Activated T-cell treated with anti-CD3 and anti-CD28 coated beads, Interleukin-2, amount 50 U/mL, for 72 hours (primary cell): ENCODE data around the gene RCN2. TPM values are rescaled to one million over a fixed set of nuclear protein-coding genes. Genes with fewer than 3 reads are reported as not detected.

Source experiments
- ATAC-seq, 2 donors: fragments of 150-1000 bp; cut with Tn5 transposase; replicated peaks in 1 of 2; 2 replicates each; pipeline ENCODE4 v1.10.0; 2021; ENCODE audit warnings: moderate library complexity in 2 of 2, mild to moderate bottlenecking in 1 of 2
- DNase-seq, 2 donors: peaks; one replicate each; pipeline ENCODE4 v3.0.0; 2021 to 2022; ENCODE audit warnings: mixed read lengths in 1 of 2
- H3K27ac Mint-ChIP-seq: one replicate; pipeline ENCODE4 v1.8.0; 2022; ENCODE audit warnings: mild to moderate bottlenecking, moderate library complexity, mixed read lengths
- H3K27me3 Mint-ChIP-seq: one replicate; pipeline ENCODE4 v1.8.0; 2022; ENCODE audit warnings: low read depth, mixed read lengths
- H3K36me3 Mint-ChIP-seq, 2 donors: one replicate each; pipeline ENCODE4 v1.8.0; 2022; ENCODE audit warnings: mixed read lengths in 2 of 2, mild to moderate bottlenecking in 1 of 2; ENCODE audit not compliant: insufficient read depth in 2 of 2
- H3K4me1 Mint-ChIP-seq: one replicate; pipeline ENCODE4 v1.8.0; 2022; ENCODE audit warnings: low read depth, mixed read lengths
- H3K4me3 Mint-ChIP-seq, 2 donors: one replicate each; pipeline ENCODE4 v1.8.0; 2022; ENCODE audit warnings: mild to moderate bottlenecking in 2 of 2, mixed read lengths in 2 of 2, moderate library complexity in 2 of 2
- H3K9me3 Mint-ChIP-seq, 2 donors: one replicate each; pipeline ENCODE4 v1.8.0; 2022; ENCODE audit warnings: mixed read lengths in 2 of 2
- total RNA-seq, 2 donors: library from RNA; stranded (reverse); gene quantifications; one replicate each; pipeline ENCODE4 v1.2.3, GENCODE V29; 2022

The RCN2 gene
- total RNA-seq, 2 donors from 2014 or later = 24.6 to 28.1 TPM

DNA sequence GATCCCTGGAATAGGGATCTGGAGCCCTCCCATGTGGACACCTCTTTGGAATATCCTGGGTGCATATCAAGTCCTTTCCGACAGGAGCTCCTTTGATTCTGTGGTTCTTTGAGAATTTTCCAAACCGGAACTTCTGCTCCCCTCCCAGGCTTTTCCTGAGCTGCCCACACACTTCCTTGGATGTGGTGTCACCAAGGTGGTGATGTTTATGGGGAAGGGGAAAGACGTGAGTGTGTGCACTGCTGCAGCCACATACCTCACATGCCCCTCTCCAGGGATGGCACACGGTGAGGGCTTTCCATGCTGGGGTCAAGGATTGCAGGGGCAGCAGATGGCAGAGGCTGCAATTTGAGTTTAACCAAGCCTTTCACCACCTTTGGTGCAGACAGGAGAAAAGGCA lies 35.5 kb downstream of the RCN2 start:
- Mint-ChIP-seq H3K4me3 (no peak overlapping the region), H3K4me1 (no peaks in the 10 kb centered on the region), H3K36me3 (no peaks in the 10 kb centered on the region), H3K27me3 (peaks cover 13% of the 10 kb centered on the region), H3K9me3 (no peaks in the 10 kb centered on the region), H3K27ac (no peak overlapping the region)
- DNase-seq = no peak
- ATAC-seq = no peak

DNA sequence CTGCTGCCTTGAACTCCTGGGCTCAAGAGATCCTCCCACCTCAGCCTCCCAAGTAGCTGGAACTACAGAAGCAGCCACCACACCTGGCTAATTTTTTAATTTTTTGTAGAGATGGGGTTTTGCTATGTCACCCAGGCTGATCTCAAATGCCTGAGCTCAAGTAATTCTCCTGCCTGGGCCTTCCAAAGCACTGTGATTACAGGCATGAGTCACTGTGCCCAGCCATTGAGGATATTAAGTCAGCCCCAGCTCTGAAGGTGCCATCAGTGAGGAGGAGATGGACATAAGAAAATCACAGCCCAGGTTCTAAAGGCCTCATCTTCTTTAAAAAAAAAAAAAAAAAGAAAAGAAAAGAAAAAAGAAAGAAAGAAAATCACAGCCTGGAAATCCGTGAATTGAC lies 36.8 kb downstream of the RCN2 start:
- no peak overlapping the region for H3K27ac Mint-ChIP-seq
- H3K4me3 Mint-ChIP-seq = no peak overlapping the region
- no peaks in the 10 kb centered on the region for H3K36me3 Mint-ChIP-seq
- DNase-seq (no peak), ATAC-seq (no peak)
- peaks cover 5% of the 10 kb centered on the region for H3K27me3 Mint-ChIP-seq
- no peaks in the 10 kb centered on the region for H3K9me3 Mint-ChIP-seq
- peaks cover under 1% of the 10 kb centered on the region for H3K4me1 Mint-ChIP-seq

DNA sequence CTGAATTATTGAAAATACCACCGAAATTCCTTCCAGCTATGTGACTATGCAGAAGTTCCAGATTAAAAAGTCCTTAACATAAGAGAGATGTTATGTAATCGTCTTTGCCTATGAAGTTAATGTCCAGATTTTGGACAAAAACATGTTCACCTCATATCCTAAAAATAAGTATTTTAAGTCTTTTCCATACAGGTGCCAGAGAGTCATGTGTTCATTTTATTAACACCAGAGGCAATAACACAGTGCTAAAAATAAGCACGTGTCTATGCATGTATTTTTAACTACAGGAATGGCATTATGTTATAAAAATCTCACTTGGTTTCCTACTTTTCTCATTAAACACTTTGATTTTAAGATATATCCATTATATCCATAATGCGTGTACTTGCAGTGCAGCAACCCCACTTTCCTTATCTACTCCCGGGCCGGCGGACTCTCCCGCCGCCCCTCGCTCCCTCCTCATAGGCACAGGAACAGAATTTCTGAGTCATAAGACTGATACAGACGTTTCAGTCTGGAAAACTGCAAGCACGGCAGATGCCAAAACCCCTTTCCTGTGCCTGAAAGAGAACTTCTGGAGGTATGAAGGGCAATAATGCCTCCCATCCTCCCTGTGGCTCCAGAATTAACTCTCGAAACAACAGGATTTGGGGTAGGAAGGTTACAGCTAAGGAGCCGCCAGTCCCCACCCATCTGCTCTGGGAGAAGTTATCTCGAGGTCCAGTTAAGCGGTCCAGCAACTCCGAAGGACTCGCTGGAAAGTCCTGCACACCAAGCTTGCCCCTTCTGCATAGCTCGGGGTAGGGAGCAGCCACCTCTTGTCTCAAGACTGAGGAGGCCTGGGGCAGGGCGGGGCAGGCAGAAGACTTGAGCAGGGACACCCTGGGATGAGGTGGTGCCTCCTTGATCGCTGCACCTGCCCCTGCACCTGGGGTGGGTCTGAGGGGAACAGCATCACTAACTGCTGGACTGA lies 41.1 kb downstream of the RCN2 start:
- peak; percentile 3 to 7 for ATAC-seq
- no peak overlapping the region for H3K4me3 Mint-ChIP-seq
- H3K36me3 Mint-ChIP-seq = no peaks in the 10 kb centered on the region
- no peak overlapping the region for H3K27ac Mint-ChIP-seq
- no peaks in the 10 kb centered on the region for H3K27me3 Mint-ChIP-seq
- H3K9me3 Mint-ChIP-seq = peaks cover 0 to under 1% of the 10 kb centered on the region in 2 donors
- H3K4me1 Mint-ChIP-seq = peaks cover 28% of the 10 kb centered on the region
- DNase-seq = no peak

DNA sequence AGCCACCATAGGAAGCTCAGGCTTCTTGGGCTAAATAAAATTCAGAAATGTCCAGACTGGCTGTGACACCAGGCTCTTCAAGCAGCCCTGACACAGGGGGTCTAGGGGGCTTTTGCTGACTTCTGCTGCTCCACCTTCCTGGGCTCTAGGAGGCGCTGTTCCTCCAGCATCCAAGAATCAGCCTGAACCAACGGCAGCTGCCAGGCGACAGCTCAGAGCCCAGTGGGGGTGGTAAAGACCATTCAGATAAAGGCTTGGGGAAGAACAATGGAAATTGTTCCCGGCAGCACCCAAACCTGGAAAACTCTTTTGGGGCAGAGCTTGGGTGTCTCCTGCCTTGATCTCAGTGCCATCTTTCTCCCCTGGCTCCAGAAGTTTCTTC lies 41.8 kb downstream of the RCN2 start:
- H3K27ac Mint-ChIP-seq = no peak overlapping the region
- ATAC-seq = peak; percentile 70 to 72
- H3K4me3 Mint-ChIP-seq = no peak overlapping the region
- H3K4me1 Mint-ChIP-seq = peaks cover 34% of the 10 kb centered on the region
- H3K27me3 Mint-ChIP-seq = no peaks in the 10 kb centered on the region
- peaks cover 0 to 2% of the 10 kb centered on the region in 2 donors for H3K9me3 Mint-ChIP-seq
- H3K36me3 Mint-ChIP-seq = peaks cover 0 to 3% of the 10 kb centered on the region in 2 donors
- DNase-seq = peak; percentile 73 to 79

DNA sequence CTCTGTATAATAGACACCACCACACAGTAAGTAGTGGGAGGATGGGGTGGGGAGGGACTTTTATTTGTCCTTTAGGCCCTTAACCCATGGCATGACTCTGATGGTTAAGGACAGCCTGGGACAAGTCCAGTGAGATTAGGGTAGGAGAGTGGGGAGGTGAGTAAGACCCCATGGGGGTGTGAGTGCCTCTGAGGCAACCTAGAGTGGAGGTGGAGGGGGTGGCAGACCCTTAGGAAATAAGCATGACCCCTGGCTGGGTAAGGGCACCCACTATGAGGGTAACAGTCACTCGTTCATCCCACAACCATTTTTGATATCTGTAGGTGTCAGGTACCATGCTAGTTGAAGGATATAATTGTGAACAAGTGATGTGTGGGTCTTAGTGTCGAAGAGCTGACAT lies 42.4 kb downstream of the RCN2 start:
- no peaks in the 10 kb centered on the region for H3K27me3 Mint-ChIP-seq
- peaks cover 37% of the 10 kb centered on the region for H3K4me1 Mint-ChIP-seq
- ATAC-seq (no peak), DNase-seq (no peak)
- H3K4me3 Mint-ChIP-seq = no peak overlapping the region
- H3K9me3 Mint-ChIP-seq = peaks cover 0 to 2% of the 10 kb centered on the region in 2 donors
- no peak overlapping the region for H3K27ac Mint-ChIP-seq
- H3K36me3 Mint-ChIP-seq = peaks cover 0 to 6% of the 10 kb centered on the region in 2 donors

DNA sequence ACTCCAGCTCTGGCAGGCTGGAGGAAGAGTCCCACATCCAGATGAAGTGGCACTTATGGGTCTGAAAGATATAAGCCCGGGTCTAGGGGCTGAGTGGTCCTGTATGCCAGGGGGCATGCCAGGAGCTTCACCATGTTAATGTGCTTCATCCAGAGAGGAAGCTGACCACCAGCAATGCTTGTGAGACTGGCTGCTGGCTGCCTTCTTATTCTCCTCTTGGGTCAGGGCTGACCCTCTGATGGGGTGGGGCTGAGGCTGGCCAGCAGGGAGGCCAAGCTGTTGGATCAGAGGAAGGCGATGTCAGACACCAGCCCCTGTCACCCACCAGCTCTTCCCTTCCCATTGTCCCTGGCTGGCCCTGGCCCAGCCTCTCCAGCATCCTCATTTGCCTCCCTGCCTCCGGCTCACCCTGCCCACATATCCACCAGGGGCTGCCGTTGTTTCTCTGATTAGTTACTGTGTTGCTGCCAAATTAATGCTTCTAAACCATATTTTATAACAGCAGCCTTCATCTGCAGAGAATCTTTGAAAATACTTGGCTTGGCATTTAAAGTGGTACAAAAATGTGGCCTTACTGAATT lies 43.0 kb downstream of the RCN2 start:
- Mint-ChIP-seq H3K9me3 (peaks cover 0 to 2% of the 10 kb centered on the region in 2 donors), H3K27me3 (no peaks in the 10 kb centered on the region), H3K27ac (no peak overlapping the region), H3K4me1 (peaks cover 37% of the 10 kb centered on the region), H3K36me3 (peaks cover 0 to 6% of the 10 kb centered on the region in 2 donors), H3K4me3 (no peak overlapping the region)
- DNase-seq (no peak), ATAC-seq (no peak)

DNA sequence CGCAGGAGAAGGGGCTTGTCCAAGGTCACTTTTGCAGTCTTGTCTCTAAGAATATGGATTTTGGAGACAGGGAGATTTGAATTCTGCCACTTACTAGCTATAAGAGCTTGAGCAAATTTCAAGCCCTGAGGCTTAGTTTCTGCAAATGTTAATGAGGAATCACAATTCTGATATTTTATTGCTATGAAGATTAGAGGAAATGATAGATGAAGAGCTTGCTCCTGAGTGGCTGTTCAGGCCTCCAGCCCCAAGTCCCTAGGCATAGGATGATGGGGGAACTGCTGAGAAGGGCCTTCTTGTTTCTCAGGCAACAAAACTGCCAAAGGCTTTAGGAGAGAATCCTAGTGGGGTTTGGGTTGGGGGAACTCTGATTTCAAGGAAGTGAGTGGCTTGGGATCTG lies 44.6 kb downstream of the RCN2 start:
- Mint-ChIP-seq H3K4me1 (peaks cover 37% of the 10 kb centered on the region), H3K4me3 (peak overlapping the region in 1 of 2 donors; percentile 35), H3K36me3 (peaks cover 0 to 6% of the 10 kb centered on the region in 2 donors), H3K27ac (peak overlapping the region; percentile 87), H3K9me3 (peaks cover 0 to 2% of the 10 kb centered on the region in 2 donors), H3K27me3 (no peaks in the 10 kb centered on the region)
- ATAC-seq = no peak
- no peak for DNase-seq

DNA sequence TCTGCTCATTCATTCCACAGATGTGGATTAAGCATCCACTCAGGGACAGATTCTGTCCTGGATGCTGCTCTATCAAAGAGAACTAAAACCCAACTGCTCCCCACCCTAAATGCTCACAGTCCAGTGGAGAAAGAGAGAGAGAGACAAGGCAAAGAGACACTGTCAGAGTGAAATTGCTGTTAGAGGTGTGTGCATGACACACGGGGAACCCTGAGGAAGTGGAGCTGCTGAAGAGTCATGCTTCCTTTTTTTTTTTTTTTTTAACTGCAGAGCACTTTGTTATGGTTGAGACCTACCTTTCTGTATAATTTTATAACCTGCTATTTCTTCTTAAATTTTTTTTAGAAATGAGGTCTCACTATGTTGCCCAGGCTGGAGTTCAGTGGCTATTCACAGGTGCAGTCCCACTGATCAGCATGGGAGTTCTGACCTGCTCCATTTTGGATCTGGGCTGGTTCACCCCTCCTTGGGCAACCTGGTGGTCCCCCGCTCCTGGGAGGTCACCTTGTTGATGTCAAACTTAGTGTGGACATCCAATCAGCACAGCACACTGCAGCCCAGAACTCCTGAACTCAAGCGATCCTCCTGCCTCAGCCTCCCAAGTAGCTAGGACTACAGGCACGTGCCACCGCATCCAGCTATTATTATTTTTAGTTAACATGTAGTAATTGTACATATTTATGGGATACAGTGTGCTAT lies 45.2 kb downstream of the RCN2 start:
- Mint-ChIP-seq H3K27ac (peak overlapping the region; percentile 13), H3K9me3 (peaks cover 0 to 2% of the 10 kb centered on the region in 2 donors), H3K36me3 (peaks cover 0 to 6% of the 10 kb centered on the region in 2 donors), H3K27me3 (no peaks in the 10 kb centered on the region), H3K4me3 (peak overlapping the region; percentile 35 to 44), H3K4me1 (peaks cover 39% of the 10 kb centered on the region)
- DNase-seq (peak; percentile 43 to 47), ATAC-seq (peak; percentile 91 to 96)

DNA sequence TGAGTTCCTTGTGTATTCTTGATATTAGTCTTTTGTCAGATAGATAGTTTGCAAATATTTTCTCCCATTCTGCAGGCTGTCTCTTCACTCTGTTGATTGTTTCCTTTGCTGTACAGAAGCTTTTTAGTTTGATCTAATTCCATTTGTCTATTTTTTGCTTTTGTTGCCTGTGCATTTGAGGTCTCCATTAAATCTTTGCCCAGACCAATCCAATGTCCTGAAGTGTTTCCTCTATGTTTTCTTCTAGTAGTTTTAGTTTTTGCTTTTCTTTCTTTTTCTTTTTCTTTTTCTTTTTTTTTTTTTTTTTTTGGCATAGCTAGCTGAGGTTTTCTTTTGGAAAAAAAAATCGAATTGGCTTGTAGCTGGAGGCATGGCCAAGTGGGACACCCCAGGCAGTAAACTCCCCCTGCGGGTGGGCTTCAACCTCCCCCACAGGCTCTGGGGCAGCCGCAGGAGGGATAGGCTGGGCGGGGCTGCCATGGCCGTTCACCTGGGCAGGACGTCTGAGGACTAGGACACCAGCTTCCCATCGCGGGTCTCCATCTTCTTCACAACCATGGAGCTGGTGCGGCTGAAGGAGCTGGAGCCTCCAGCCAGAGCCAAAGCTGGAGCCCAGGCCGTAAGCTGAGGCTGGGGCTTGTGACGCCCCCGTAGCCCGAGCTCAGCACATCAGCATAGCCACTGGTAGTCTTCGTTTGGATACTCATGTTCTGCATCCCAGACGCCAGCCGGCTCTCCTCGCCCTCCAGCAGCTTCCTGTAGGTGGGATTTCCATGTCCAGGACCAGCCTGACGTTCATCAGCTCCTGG lies 47.2 kb downstream of the RCN2 start:
- H3K4me3 Mint-ChIP-seq = no peak overlapping the region
- no peak for DNase-seq
- H3K27me3 Mint-ChIP-seq = no peaks in the 10 kb centered on the region
- ATAC-seq = no peak
- peaks cover 44% of the 10 kb centered on the region for H3K4me1 Mint-ChIP-seq
- peaks cover 0 to 6% of the 10 kb centered on the region in 2 donors for H3K36me3 Mint-ChIP-seq
- H3K27ac Mint-ChIP-seq = no peak overlapping the region
- H3K9me3 Mint-ChIP-seq = peaks cover 0 to 2% of the 10 kb centered on the region in 2 donors

DNA sequence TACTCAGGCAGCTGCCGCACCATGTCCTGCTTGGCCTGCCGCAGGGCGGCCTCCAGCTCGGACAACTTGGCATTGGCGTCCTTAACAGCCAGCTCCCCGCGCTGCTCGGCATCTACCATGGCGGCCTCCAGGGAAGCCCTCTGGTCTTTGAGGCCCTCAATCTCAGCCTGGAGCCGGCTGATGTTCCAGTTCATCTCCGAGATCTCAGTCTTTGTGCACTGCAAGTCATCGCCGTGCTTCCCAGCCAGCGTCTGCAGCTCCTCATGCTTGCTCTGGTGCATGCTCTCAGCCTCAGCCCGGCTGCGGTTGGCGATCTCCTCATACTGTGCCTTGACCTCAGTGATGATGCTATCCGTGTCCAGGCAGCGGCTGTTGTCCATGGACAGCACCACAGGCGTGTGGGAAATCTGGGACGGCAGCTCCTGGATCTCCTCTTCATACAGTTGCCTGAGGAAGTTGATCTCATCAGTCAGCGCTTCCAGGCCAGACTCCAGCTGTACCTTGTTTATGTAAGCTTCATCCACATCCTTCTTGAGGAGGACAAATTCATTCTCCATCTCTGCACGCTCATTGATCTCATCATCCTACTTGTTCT lies 47.9 kb downstream of the RCN2 start:
- Mint-ChIP-seq H3K9me3 (peaks cover 0 to 2% of the 10 kb centered on the region in 2 donors), H3K36me3 (peaks cover 0 to 6% of the 10 kb centered on the region in 2 donors), H3K27ac (no peak overlapping the region), H3K27me3 (no peaks in the 10 kb centered on the region), H3K4me1 (peaks cover 39% of the 10 kb centered on the region), H3K4me3 (no peak overlapping the region)
- ATAC-seq (no peak), DNase-seq (no peak)

DNA sequence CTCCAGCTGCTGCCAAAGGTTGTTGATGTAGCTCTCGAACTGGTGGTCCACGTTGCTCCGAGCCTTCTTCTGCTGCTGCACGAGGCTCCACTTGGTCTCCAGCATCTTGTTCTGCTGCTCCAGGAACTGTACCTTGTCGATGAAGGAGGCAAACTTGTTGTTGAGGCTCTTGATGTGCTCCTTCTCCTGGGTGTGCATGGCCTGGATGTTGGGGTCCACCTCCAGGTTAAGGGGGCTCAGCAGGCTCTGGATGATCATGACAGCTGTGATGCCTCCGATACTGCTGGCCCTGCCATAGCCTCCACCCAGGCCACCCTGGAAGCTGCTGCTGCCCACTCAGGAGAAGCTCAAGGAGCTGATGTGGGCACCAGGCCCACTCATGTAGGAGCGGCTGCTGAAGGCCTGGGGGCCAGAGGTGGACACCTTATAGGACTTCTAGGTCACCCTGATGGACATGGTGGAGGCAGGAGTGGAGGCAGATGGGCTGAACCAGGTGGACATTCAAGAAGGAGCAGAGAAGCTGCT lies 48.5 kb downstream of the RCN2 start:
- no peak for DNase-seq
- H3K4me1 Mint-ChIP-seq = peaks cover 38% of the 10 kb centered on the region
- peaks cover 0 to 6% of the 10 kb centered on the region in 2 donors for H3K36me3 Mint-ChIP-seq
- peaks cover 0 to 2% of the 10 kb centered on the region in 2 donors for H3K9me3 Mint-ChIP-seq
- no peak for ATAC-seq
- no peaks in the 10 kb centered on the region for H3K27me3 Mint-ChIP-seq
- H3K27ac Mint-ChIP-seq = no peak overlapping the region
- no peak overlapping the region for H3K4me3 Mint-ChIP-seq

DNA sequence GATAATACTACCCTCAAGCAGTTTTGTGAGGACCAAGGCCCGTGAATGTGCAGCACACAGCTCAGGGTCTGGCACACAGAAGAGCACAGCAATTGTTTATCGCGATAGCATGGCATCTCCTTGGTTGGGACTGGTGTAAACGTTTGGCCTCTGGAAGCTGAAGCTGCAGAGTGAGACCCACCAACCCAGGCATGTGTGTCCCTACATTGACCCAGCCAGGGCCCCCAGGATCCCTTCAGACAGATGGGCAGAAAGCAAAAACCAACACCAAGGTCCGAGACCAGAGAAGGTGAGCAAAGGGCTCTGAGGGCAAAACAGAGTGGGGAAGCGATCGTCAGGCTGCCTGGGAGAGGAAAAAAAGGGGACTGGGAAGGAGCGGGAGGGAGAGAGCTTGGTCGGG lies 50.8 kb downstream of the RCN2 start:
- H3K9me3 Mint-ChIP-seq = peaks cover 0 to 2% of the 10 kb centered on the region in 2 donors
- ATAC-seq (no peak), DNase-seq (no peak)
- no peaks in the 10 kb centered on the region for H3K27me3 Mint-ChIP-seq
- peaks cover 0 to 6% of the 10 kb centered on the region in 2 donors for H3K36me3 Mint-ChIP-seq
- H3K27ac Mint-ChIP-seq = no peak overlapping the region
- peaks cover 40% of the 10 kb centered on the region for H3K4me1 Mint-ChIP-seq
- H3K4me3 Mint-ChIP-seq = no peak overlapping the region
